Choroid plexus epithelial cell (primary cell): Measurements from ENCODE around the gene FAXC.

ENCODE experiments used
- DNase-seq: peaks from one replicate; pipeline ENCODE4 v3.0.0-alpha.2; 2010; ENCODE audit warnings: low read depth
- H3K4me3 ChIP-seq: 2 replicates; pipeline ENCODE4 v1.5.1; 2011; ENCODE audit warnings: low read depth, mild to moderate bottlenecking, control low read depth, low read length, moderate library complexity
- TF ChIP-seq, protein P1 (sequence below): conservative IDR thresholded peaks from 2 replicates; pipeline ENCODE4 v1.5.1; 2011; ENCODE audit warnings: low read depth, mild to moderate bottlenecking, control low read depth, inconsistent platforms, low read length, moderate library complexity

Gene FAXC

DNA sequence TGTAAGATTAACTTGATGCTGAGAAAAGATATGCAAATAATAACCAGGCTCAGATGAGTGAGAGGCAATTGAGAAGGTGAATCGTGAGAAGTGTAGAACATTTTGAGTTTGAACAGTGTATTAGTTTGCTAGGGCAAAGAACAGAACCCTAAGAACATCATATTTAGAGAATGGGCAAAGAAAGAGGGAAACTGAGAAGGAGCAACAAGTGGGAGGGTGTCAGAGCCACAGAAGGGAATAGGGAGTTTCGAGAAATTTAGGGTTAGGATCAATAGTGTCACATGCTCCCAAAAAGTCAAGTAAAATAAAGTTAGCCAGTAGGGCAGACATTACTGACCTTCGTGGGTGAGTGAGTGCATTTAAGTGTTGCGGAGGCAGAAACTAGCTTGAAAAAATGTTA lies 5.5 kb upstream of the FAXC start:
- DNase-seq, result no peak
- TF ChIP-seq, protein P1, sequence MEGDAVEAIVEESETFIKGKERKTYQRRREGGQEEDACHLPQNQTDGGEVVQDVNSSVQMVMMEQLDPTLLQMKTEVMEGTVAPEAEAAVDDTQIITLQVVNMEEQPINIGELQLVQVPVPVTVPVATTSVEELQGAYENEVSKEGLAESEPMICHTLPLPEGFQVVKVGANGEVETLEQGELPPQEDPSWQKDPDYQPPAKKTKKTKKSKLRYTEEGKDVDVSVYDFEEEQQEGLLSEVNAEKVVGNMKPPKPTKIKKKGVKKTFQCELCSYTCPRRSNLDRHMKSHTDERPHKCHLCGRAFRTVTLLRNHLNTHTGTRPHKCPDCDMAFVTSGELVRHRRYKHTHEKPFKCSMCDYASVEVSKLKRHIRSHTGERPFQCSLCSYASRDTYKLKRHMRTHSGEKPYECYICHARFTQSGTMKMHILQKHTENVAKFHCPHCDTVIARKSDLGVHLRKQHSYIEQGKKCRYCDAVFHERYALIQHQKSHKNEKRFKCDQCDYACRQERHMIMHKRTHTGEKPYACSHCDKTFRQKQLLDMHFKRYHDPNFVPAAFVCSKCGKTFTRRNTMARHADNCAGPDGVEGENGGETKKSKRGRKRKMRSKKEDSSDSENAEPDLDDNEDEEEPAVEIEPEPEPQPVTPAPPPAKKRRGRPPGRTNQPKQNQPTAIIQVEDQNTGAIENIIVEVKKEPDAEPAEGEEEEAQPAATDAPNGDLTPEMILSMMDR, result no peak
- no peak overlapping the region for H3K4me3 ChIP-seq

DNA sequence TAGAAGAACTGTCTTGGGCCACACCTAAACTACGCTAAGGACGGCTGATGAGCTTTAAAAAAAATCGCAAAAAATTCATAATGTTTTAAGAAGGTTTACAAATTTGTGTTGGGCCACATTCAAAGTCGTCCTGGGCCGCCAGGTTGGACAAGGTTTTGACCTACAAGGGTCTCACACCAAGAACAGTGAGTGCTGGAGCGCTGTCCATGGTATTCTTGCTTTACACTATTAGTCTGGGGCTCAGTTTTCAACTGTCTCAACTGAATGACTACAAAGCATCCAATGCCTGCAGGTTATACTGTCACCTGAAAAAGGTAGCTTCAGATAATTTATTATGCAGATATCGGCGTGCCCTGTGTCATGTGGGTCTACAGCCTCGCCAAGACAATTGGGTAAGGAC lies 3.7 kb upstream of the FAXC start:
- TF ChIP-seq, protein P1, result no peak
- H3K4me3 ChIP-seq, result no peak overlapping the region
- peak; percentile 18 for DNase-seq

DNA sequence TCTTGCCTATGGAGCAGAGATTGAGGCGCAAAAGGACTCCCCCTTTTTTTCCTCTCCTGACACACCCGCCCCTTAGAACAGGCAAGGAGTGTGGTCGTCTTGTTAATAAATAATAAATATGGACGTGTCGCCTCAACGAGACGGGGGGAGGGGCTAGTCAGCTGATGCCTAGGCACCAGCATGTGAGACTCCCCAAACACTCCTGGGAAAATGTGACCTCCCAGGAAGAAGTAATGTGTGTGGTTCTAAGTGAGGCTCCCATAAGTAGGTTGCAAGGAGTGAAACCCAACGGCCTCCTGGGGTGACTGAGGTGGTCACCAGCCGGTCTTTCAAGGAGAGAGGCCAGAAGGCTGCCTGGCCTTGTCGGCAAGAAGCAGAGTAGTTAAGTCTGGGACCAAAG lies 1.1 kb upstream of the FAXC start:
- no peak for DNase-seq
- peak overlapping the region; percentile 8 for H3K4me3 ChIP-seq
- TF ChIP-seq, protein P1, result no peak

DNA sequence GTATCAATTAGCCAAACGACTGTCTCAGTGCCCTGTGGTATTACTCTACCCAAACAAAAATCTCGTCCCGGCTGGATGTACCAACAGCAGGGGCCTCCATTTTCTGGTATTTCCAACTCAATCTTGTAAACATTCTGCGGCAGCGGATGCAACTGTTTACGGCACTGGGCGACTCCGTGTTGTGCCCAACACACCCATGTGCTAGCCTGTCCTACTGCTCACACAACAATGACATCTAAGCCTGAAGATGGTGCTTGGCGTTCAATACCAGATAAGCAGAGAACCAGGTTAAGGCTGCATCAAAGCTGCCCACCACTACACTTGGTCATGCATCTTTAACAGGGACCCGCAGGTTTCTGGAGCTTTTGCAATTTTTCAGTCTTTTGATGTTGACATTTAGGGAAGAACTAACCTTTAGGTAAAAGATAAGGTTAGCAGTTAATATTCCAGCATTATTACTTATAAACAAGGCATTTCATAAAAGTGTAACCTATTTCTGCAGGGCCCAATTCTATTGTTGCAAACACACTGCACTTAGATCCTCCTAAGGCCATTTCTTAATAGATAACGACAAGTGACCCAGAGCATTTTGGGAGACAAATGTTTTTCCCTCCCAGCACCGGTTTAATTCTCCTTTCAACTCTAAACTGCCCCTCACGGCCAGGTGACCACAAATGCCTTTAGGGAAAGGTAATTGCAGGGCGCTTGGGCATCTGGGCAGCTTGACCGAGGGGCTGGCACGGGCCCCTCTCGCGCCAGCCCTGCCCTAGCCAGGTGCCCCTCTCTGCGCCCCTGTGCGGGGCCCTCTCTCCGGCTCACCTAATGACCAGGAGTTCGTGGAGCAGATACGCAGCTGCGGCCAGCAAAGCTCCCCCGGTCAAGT lies 945 bp downstream of the FAXC start:
- H3K4me3 ChIP-seq, result peak overlapping the region; percentile 63
- TF ChIP-seq, protein P1, result no peak
- no peak for DNase-seq

DNA sequence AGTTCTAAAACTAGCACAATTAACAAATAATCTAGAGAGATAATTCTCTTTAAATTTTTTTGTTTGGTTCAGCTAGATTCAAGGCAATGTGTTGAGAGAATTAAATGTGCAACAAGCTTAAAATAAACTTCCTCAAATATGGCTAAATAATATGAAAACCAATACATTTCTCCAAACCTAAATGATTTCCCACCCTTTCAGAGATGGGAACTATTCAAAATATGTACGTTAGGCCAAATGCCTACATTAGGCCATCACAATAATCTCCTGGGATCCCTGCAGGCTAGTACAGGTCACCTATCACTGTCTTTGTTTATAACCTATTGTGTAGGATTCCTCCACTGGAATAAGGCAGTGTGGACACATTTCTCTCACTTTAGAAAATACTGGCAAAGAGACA lies 1.7 kb downstream of the FAXC start:
- no peak overlapping the region for H3K4me3 ChIP-seq
- TF ChIP-seq, protein P1, result no peak
- no peak for DNase-seq

DNA sequence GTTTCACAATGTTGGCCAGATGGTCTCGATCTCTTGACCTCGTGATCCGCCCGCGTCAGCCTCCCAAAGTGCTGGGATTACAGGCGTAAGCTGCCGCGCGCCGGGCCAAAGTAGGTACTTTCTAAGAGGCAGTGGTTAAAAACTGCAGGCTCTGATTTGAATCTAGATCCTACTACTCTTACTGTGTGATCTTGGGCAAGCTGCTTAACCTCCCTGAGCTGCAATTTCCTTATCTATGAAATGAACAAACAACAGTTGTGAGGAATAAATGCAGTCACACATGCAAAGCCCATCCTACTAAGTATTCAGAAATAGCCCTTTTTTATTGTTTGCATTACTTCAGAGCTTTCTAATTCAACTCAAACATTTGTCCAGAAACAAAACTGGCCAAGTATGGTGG lies 2.9 kb downstream of the FAXC start:
- TF ChIP-seq, protein P1, result no peak
- DNase-seq, result no peak
- H3K4me3 ChIP-seq, result no peak overlapping the region

DNA sequence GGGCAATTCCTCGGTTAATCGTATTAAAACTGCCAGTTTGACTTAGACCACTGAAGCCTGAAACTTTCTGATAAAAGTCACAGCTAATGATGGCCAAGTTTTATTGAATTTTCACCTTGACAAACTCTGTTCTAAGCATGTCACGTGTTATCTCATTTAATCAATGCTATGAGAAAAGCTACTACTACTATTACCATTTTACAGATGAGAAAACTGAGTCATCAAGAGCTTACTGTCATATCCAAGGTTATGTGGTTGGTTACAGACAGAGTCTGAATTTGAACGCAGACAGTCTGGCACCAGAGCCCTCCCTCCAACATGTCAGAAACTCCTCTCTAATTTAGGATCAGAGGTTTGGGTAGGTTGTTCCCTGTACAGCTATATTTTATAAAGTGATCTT lies 4.3 kb downstream of the FAXC start:
- TF ChIP-seq, protein P1, result no peak
- no peak for DNase-seq
- H3K4me3 ChIP-seq, result no peak overlapping the region
